ENCODE data around the gene CLSTN2.

- TF ChIP-seq, protein P1, sequence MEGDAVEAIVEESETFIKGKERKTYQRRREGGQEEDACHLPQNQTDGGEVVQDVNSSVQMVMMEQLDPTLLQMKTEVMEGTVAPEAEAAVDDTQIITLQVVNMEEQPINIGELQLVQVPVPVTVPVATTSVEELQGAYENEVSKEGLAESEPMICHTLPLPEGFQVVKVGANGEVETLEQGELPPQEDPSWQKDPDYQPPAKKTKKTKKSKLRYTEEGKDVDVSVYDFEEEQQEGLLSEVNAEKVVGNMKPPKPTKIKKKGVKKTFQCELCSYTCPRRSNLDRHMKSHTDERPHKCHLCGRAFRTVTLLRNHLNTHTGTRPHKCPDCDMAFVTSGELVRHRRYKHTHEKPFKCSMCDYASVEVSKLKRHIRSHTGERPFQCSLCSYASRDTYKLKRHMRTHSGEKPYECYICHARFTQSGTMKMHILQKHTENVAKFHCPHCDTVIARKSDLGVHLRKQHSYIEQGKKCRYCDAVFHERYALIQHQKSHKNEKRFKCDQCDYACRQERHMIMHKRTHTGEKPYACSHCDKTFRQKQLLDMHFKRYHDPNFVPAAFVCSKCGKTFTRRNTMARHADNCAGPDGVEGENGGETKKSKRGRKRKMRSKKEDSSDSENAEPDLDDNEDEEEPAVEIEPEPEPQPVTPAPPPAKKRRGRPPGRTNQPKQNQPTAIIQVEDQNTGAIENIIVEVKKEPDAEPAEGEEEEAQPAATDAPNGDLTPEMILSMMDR (IDR thresholded peaks at IDR 0.05), result no peak
- TF ChIP-seq POLR2A (IDR thresholded peaks at IDR 0.05), result no peak
These were observed 156.2 kb downstream of the CLSTN2 start for GRCh38 chr3:140091143-140091542.
